Left ventricle myocardium superior (tissue), 1 donor: Measurements from ENCODE around the gene KRT35. TPM values are rescaled to one million over a fixed set of nuclear protein-coding genes. Genes with fewer than 3 reads are reported as not detected.

Experiments
- ATAC-seq: fragments of 200-7000 bp; cut with Tn5 transposase; one replicate; pipeline ENCODE4 v1.9.1; 2020; ENCODE audit warnings: mild to moderate bottlenecking, moderate library complexity
- DNase-seq: peaks from one replicate; pipeline ENCODE4 v3.0.0-alpha.2; 2020
- intact Hi-C: fragments of 100-400 bp; cut with micrococcal nuclease; formaldehyde crosslinking; loops from one replicate; pipeline ENCODE4 v1.11.0; 2022
- total RNA-seq: library from RNA; stranded (reverse); fragmentation: NEBNext Ultra II Directional; extraction: Animal tissue kit (Norgen Biotek cat#: 25700); gene quantifications from one replicate; pipeline ENCODE4 v1.2.1, GENCODE V29; 2021
- donor health status: DM: no; HTN: yes; CAD: no; lungs with severe emphysema.

Gene KRT35
- total RNA-seq, 1 donor from 2014 or later, result not detected

- intact Hi-C loops, result no loop called here
- DNase-seq (peak; percentile 61), ATAC-seq (peak; percentile 99)
Observed at GRCh38 chr17:41464682-41465081, 16.3 kb downstream of the KRT35 start.

GRCh38 chr17:41464173-41464572 lies 16.8 kb downstream of the KRT35 start:
- intact Hi-C loops, result no loop called here
- ATAC-seq (no peak), DNase-seq (no peak)

GRCh38 chr17:41463746-41464145 lies 17.2 kb downstream of the KRT35 start:
- ATAC-seq (no peak), DNase-seq (no peak)

GRCh38 chr17:41462705-41463104 lies 18.2 kb downstream of the KRT35 start:
- intact Hi-C loops, result no loop called here
- DNase-seq, result no peak
- ATAC-seq, result no peak

More at GRCh38 chr17:41463746-41464145, 17.2 kb downstream of the KRT35 start:
- intact Hi-C loops, result no loop called here

- intact Hi-C loops, result no loop called here
- ATAC-seq (no peak), DNase-seq (no peak)
Observed at GRCh38 chr17:41457676-41458075, 23.3 kb downstream of the KRT35 start.

- DNase-seq (no peak), ATAC-seq (no peak)
- intact Hi-C loops, result no loop called here
Observed at GRCh38 chr17:41456204-41456603, 24.7 kb downstream of the KRT35 start.

GRCh38 chr17:41455236-41455635 lies 25.7 kb downstream of the KRT35 start:
- no peak for DNase-seq
- ATAC-seq, result no peak
- intact Hi-C loops, result no loop called here

- intact Hi-C loops, result no loop called here
- no peak for ATAC-seq
- no peak for DNase-seq
Observed at GRCh38 chr17:41453066-41453465, 27.9 kb downstream of the KRT35 start.

- intact Hi-C loops, result no loop called here
- ATAC-seq (no peak), DNase-seq (no peak)
Observed at GRCh38 chr17:41452281-41452680, 28.7 kb downstream of the KRT35 start.

GRCh38 chr17:41451154-41451728 lies 29.7 kb downstream of the KRT35 start:
- ATAC-seq, result no peak
- DNase-seq, result no peak
- intact Hi-C loops, result no loop called here

GRCh38 chr17:41449008-41449407 lies 31.9 kb downstream of the KRT35 start:
- no peak for ATAC-seq
- DNase-seq, result no peak
- intact Hi-C loops, result no loop called here

- intact Hi-C loops, result no loop called here
- no peak for ATAC-seq
- no peak for DNase-seq
Observed at GRCh38 chr17:41448506-41448905, 32.4 kb downstream of the KRT35 start.

GRCh38 chr17:41446806-41447205 lies 34.1 kb downstream of the KRT35 start:
- ATAC-seq, result no peak
- intact Hi-C loops, result no loop called here

GRCh38 chr17:41444640-41445039 lies 36.3 kb downstream of the KRT35 start:
- intact Hi-C loops, result no loop called here
- no peak for DNase-seq

More at GRCh38 chr17:41446806-41447205, 34.1 kb downstream of the KRT35 start:
- no peak for DNase-seq

GRCh38 chr17:41444186-41444585 lies 36.8 kb downstream of the KRT35 start:
- DNase-seq (no peak), ATAC-seq (no peak)
- intact Hi-C loops, result no loop called here

More at GRCh38 chr17:41444640-41445039, 36.3 kb downstream of the KRT35 start:
- ATAC-seq, result no peak

- intact Hi-C loops, result no loop called here
- ATAC-seq (no peak), DNase-seq (no peak)
Observed at GRCh38 chr17:41442739-41443138, 38.2 kb downstream of the KRT35 start.

GRCh38 chr17:41440531-41441033 lies 40.4 kb downstream of the KRT35 start, which contains the start of gene KRT38:
Gene KRT38, minus strand, starts transcription at chr17:41440983. Its CDS starts 62 bp downstream, at chr17:41440921.
- intact Hi-C loops, result no loop called here
- DNase-seq, result no peak
- no peak for ATAC-seq

GRCh38 chr17:41439375-41439774 lies 41.6 kb downstream of the KRT35 start:
- DNase-seq (no peak), ATAC-seq (no peak)
- intact Hi-C loops, result no loop called here

- no peak for DNase-seq
- ATAC-seq, result no peak
- intact Hi-C loops, result no loop called here
Observed at GRCh38 chr17:41437769-41438168, 43.2 kb downstream of the KRT35 start.

GRCh38 chr17:41437254-41437653 lies 43.7 kb downstream of the KRT35 start:
- ATAC-seq (no peak), DNase-seq (no peak)
- intact Hi-C loops, result no loop called here

GRCh38 chr17:41434415-41434814 lies 46.5 kb downstream of the KRT35 start:
- intact Hi-C loops, result no loop called here
- peak; percentile 87 for ATAC-seq

More at GRCh38 chr17:41434415-41434814, 46.5 kb downstream of the KRT35 start:
- no peak for DNase-seq
